SK-N-SH (cell line): ENCODE measurements around the gene SIGMAR1. TPM values are rescaled to one million over a fixed set of nuclear protein-coding genes. Genes with fewer than 3 reads are reported as not detected.
A peak's percentile ranks its signal among the peaks of the same experiment; 100 is the strongest.

ENCODE experiments used
- CTCF ChIA-PET: fragments of 300-600, 350-600 bp; formaldehyde crosslinking; extraction: SDS; loops from one replicate; lab custom pipeline; 2021; lab: Yijun Ruan, JAX
- POLR2A ChIA-PET: fragments of 350-600 bp; sonication (Branson Sonifier 250); formaldehyde crosslinking; extraction: SDS; loops from one replicate; lab custom pipeline; 2020; ENCODE audit warnings: antibody characterized with exemption, inconsistent platforms; lab: Yijun Ruan, JAX
- DNase-seq: peaks from one replicate; pipeline ENCODE4 v3.0.0; 2012
- H2AFZ ChIP-seq: fragments of 200-600 bp; sonication (generic); 2 replicates; pipeline ENCODE4 v1.8.1; 2016; ENCODE audit warnings: antibody characterized with exemption, mild to moderate bottlenecking, low read depth
- H3F3A ChIP-seq: fragments of 200-600 bp; sonication (generic); replicated peaks from 2 replicates; pipeline ENCODE3; 2016; ENCODE audit warnings: antibody characterized with exemption, mild to moderate bottlenecking; ENCODE audit not compliant: insufficient read depth
- H3K27ac ChIP-seq, 2 experiments: fragments of 200-500 bp in 1 of 2; fragments of 200-600 bp in 1 of 2; sonication (Bioruptor generic) in 1 of 2; sonication (generic), shearing (Covaris generic) in 1 of 2; 2 replicates each; pipeline versions ENCODE4 v1.5.1 to v1.6.1; 2014 to 2016; ENCODE audit warnings: low read depth in 2 of 2, inconsistent platforms in 1 of 2, low read length in 1 of 2, mild to moderate bottlenecking in 1 of 2, mixed read lengths in 1 of 2
- H3K27me3 ChIP-seq: fragments of 200-600 bp; sonication (generic), shearing (Covaris generic); 2 replicates; pipeline ENCODE4 v1.6.1; 2016; ENCODE audit warnings: mixed run types; ENCODE audit not compliant: insufficient read depth
- H3K36me3 ChIP-seq, 2 experiments: fragments of 200-500 bp in 1 of 2; fragments of 200-600 bp in 1 of 2; sonication (Bioruptor generic) in 1 of 2; sonication (generic) in 1 of 2; replicated peaks in 1 of 2; 2 replicates each; pipeline versions ENCODE3 to v1.5.1; 2014 to 2016; ENCODE audit warnings: low read length in 1 of 2, mild to moderate bottlenecking in 1 of 2; ENCODE audit not compliant: insufficient read depth in 2 of 2, control insufficient read depth in 1 of 2
- H3K4me1 ChIP-seq, 2 experiments: fragments of 200-500 bp in 1 of 2; fragments of 200-600 bp in 1 of 2; sonication (Bioruptor generic) in 1 of 2; sonication (generic), shearing (Covaris generic) in 1 of 2; 2 replicates each; pipeline versions ENCODE4 v1.5.1 to v1.6.1; 2014 to 2016; ENCODE audit warnings: low read depth in 1 of 2, low read length in 1 of 2, mixed run types in 1 of 2; ENCODE audit not compliant: insufficient read depth in 2 of 2, control insufficient read depth in 1 of 2
- H3K4me2 ChIP-seq: fragments of 200-600 bp; sonication (generic), shearing (Covaris generic); 2 replicates; pipeline ENCODE4 v1.6.1; 2017; ENCODE audit warnings: mixed run types
- H3K4me3 ChIP-seq, 2 experiments: fragments of 200-500 bp in 1 of 2; fragments of 200-600 bp in 1 of 2; sonication (Bioruptor generic) in 1 of 2; sonication (generic), shearing (Covaris generic) in 1 of 2; 2 replicates each; pipeline versions ENCODE4 v1.5.1 to v1.8.1; 2014 to 2016; ENCODE audit warnings: low read depth in 2 of 2, inconsistent platforms in 1 of 2, low read length in 1 of 2, mild to moderate bottlenecking in 1 of 2, mixed read lengths in 1 of 2, moderate library complexity in 1 of 2
- H3K79me2 ChIP-seq: fragments of 200-600 bp; sonication (generic); 2 replicates; pipeline ENCODE4 v1.8.1; 2017; ENCODE audit warnings: mild to moderate bottlenecking; ENCODE audit not compliant: insufficient read depth
- H3K9ac ChIP-seq: fragments of 200-600 bp; sonication (generic); 2 replicates; pipeline ENCODE4 v1.6.1; 2017; ENCODE audit warnings: mixed run types
- H3K9me2 ChIP-seq: fragments of 200-600 bp; sonication (generic); 2 replicates; pipeline ENCODE4 v1.6.1; 2017; ENCODE audit warnings: mixed run types
- H3K9me3 ChIP-seq: fragments of 200-600 bp; sonication (generic); 2 replicates; pipeline ENCODE4 v1.6.1; 2017; ENCODE audit warnings: mixed run types, mild to moderate bottlenecking, moderate library complexity
- H4K20me1 ChIP-seq: fragments of 200-600 bp; sonication (generic); 2 replicates; pipeline ENCODE4 v1.6.1; 2017; ENCODE audit warnings: mild to moderate bottlenecking, mixed run types; ENCODE audit not compliant: insufficient read depth
- ELF1 ChIP-seq: IDR thresholded peaks from 2 replicates; pipeline ENCODE4 v1.4.0; 2012
- EP300 ChIP-seq, 2 experiments: IDR thresholded peaks; 2 replicates each; pipeline versions ENCODE4 v1.4.0 to v1.6.1; 2012; ENCODE audit warnings: borderline replicate concordance in 1 of 2, low read depth in 1 of 2, low read length in 1 of 2
- EZH2phosphoT487 ChIP-seq: fragments of 200-600 bp; sonication (generic); IDR thresholded peaks from 2 replicates; pipeline ENCODE4 v1.6.1; 2017; ENCODE audit warnings: low read depth, mixed run types, mild to moderate bottlenecking, antibody characterized with exemption, moderate library complexity, borderline replicate concordance
- FOSL2 ChIP-seq: IDR thresholded peaks from 2 replicates; pipeline ENCODE4 v1.4.0; 2012; ENCODE audit warnings: low read depth, mild to moderate bottlenecking, moderate library complexity, borderline replicate concordance
- FOXJ3 ChIP-seq: sonication (generic); formaldehyde crosslinking; IDR thresholded peaks from 2 replicates; pipeline ENCODE4 v1.5.1; 2020; ENCODE audit warnings: mild to moderate bottlenecking, missing genetic modification reagents
- FOXM1 ChIP-seq: IDR thresholded peaks from 2 replicates; pipeline ENCODE4 v1.4.0; 2012; ENCODE audit warnings: low read depth, mild to moderate bottlenecking
- GABPA ChIP-seq: IDR thresholded peaks from 2 replicates; pipeline ENCODE4 v1.4.0; 2012; ENCODE audit warnings: low read depth, mild to moderate bottlenecking
- JUND ChIP-seq: IDR thresholded peaks from 2 replicates; pipeline ENCODE4 v1.4.0; 2012
- MEF2A ChIP-seq: IDR thresholded peaks from 2 replicates; pipeline ENCODE4 v1.4.0; 2012; ENCODE audit warnings: low read depth, borderline replicate concordance
- NFIC ChIP-seq: IDR thresholded peaks from 2 replicates; pipeline ENCODE4 v1.4.0; 2012; ENCODE audit warnings: borderline replicate concordance
- POLR2AphosphoS5 ChIP-seq: IDR thresholded peaks from 2 replicates; pipeline ENCODE4 v1.6.1; 2012; ENCODE audit warnings: low read depth, low read length
- RAD21 ChIP-seq: IDR thresholded peaks from 2 replicates; pipeline ENCODE4 v1.6.1; 2012; ENCODE audit warnings: mild to moderate bottlenecking, low read length
- RFX5 ChIP-seq: IDR thresholded peaks from 2 replicates; pipeline ENCODE4 v1.6.1; 2012; ENCODE audit warnings: mild to moderate bottlenecking, improper control_type of control experiment, low read length
- RXRA ChIP-seq: IDR thresholded peaks from 2 replicates; pipeline ENCODE4 v1.4.0; 2012; ENCODE audit warnings: low read depth, mild to moderate bottlenecking, borderline replicate concordance
- SIN3A ChIP-seq: IDR thresholded peaks from 2 replicates; pipeline ENCODE4 v1.6.1; 2012; ENCODE audit warnings: low read depth, mild to moderate bottlenecking, low read length, moderate library complexity, borderline replicate concordance
- TAF1 ChIP-seq: IDR thresholded peaks from 2 replicates; pipeline ENCODE4 v1.6.1; 2012; ENCODE audit warnings: low read depth, mild to moderate bottlenecking, low read length, moderate library complexity, borderline replicate concordance
- TCF12 ChIP-seq: IDR thresholded peaks from 2 replicates; pipeline ENCODE4 v1.4.0; 2012
- TEAD4 ChIP-seq: IDR thresholded peaks from 2 replicates; pipeline ENCODE4 v1.4.0; 2012; ENCODE audit warnings: mild to moderate bottlenecking, borderline replicate concordance; ENCODE audit not compliant: insufficient read depth
- YY1 ChIP-seq: IDR thresholded peaks from 2 replicates; pipeline ENCODE4 v1.4.0; 2012; ENCODE audit warnings: low read depth, mild to moderate bottlenecking
- polyA plus RNA-seq, 3 experiments: library from polyadenylated mRNA; depleted of rRNA; stranded (reverse); fragments of >200 nt; gene quantifications; 2 replicates each; pipeline ENCODE4 v1.2.3, GENCODE V29; 2012
- TF ChIP-seq, protein P1 (sequence below): IDR thresholded peaks from 2 replicates; pipeline ENCODE4 v1.4.0; 2012; ENCODE audit warnings: low read depth
- TF ChIP-seq, protein P2 (sequence below): fragments of 200-600 bp; sonication (generic); IDR thresholded peaks from 2 replicates; pipeline ENCODE4 v1.6.1; 2017; ENCODE audit warnings: antibody characterized with exemption, mild to moderate bottlenecking, moderate library complexity
- TF ChIP-seq, protein P3 (sequence below): IDR thresholded peaks from 2 replicates; pipeline ENCODE4 v1.4.0; 2012; ENCODE audit warnings: low read depth, borderline replicate concordance
- TF ChIP-seq, protein P4 (sequence below): IDR thresholded peaks from 2 replicates; pipeline ENCODE4; 2012
- TF ChIP-seq, protein P5 (sequence below): fragments of 150-350 bp; IDR thresholded peaks from 2 replicates; pipeline ENCODE4 v1.6.1; 2016; ENCODE audit warnings: mild to moderate bottlenecking, low read depth, low read length

The SIGMAR1 gene
- polyA plus RNA-seq, 1 of the 3 experiments (the other 2 are of a cell fraction) = 79.0 TPM

DNA sequence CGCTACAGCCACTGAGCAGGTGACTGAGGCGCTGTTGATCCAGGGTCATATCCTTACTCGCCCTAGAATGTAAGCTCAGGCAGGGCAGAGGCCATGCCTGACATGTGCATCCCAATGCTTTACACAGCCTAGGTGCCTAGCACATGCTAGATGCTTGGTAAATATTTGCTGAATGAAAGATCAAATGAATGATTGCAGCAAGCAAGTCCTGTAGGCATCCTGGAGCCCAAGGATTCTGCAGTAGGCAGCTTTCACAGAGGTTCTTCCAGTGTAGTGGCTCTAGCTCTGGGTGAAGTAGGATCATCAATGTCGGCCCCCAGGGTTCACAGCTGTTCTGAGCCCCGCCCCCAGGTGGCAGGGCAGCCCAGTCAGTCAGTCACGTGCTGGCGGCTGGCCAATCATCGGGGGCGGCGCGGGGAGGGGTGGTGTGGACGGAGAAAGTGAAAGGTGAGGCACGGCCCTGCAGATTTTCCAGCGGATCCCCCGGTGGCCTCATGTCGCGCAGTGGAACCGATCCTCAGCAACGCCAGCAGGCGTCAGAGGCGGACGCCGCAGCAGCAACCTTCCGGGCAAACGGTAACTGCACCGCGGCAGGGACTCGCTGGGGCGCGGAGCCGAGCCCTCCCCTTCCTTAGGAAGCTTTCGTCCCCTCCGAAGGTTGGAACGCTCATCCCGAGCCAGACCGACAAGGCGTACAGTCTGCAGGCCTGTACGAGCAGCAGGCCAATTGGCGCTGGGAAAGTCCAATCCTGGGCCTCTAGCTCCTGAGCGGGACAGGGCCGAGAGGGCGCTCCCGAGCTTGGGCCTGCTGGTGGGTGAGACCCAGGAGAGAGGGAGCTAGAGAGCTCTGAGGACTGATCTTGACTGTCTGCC lies 8.9 kb upstream of the SIGMAR1 start, which contains the start of gene GALT (continued):
- TF ChIP-seq EZH2phosphoT487 (no peak), EP300 (IDR thresholded peaks at IDR 0.05; ENCODE audit: borderline replicate concordance in 1 of 2, low read depth in 1 of 2, low read length in 1 of 2) (no peak; a peak in 1 of 4 replicates), TCF12 (peak; percentile 38; the same call in 1 of the 2 replicates), TEAD4 (no peak), FOXM1 (no peak), JUND (no peak), FOXJ3 (CRISPR knock-in tag) (no peak), FOSL2 (no peak), TAF1 (peak; percentile 44; the same call in 1 of the 2 replicates), RAD21 (peak; percentile 42)
- TF ChIP-seq, protein P1, sequence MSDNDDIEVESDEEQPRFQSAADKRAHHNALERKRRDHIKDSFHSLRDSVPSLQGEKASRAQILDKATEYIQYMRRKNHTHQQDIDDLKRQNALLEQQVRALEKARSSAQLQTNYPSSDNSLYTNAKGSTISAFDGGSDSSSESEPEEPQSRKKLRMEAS = peak; percentile 71; the same call in 1 of the 2 replicates
- TF ChIP-seq, protein P2, sequence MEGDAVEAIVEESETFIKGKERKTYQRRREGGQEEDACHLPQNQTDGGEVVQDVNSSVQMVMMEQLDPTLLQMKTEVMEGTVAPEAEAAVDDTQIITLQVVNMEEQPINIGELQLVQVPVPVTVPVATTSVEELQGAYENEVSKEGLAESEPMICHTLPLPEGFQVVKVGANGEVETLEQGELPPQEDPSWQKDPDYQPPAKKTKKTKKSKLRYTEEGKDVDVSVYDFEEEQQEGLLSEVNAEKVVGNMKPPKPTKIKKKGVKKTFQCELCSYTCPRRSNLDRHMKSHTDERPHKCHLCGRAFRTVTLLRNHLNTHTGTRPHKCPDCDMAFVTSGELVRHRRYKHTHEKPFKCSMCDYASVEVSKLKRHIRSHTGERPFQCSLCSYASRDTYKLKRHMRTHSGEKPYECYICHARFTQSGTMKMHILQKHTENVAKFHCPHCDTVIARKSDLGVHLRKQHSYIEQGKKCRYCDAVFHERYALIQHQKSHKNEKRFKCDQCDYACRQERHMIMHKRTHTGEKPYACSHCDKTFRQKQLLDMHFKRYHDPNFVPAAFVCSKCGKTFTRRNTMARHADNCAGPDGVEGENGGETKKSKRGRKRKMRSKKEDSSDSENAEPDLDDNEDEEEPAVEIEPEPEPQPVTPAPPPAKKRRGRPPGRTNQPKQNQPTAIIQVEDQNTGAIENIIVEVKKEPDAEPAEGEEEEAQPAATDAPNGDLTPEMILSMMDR = peak; percentile 55

DNA sequence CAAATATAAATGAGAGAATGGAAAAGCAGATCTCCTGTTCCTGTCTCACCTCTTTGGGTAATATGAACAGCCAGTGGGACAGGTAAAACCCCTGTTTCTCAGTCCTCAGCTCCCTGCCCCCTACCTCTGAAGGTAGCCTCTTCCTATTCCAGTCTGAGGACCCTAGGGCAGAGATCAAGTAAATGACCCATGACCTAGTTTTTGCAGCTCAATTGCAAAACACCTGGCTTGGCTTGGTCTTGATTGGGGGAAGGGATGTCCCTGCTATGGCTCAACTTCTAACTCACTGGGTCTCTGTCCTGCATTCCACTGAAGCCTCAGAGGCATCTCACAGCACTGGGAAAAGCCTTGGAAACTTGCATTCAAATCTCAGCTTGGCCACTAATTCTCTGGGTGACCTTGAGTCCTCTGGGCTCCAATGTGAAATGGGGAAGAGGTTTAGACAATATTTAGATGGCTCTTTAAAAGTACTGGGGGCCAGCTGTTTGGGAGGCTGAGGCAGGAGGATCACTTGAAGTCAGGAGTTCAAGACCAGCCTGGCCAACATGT lies 7.3 kb upstream of the SIGMAR1 start:
- no peaks in the 10 kb centered on the region for H4K20me1 ChIP-seq
- H2AFZ ChIP-seq = no peak overlapping the region
- CTCF ChIA-PET = interaction anchor here (0.7 to 14.1 kb wide), 6 partner anchors 7 to 58 kb away, joined by 3 to 152 read pairs (median 18); partner anchors contain the start of genes CCL27, RPP25L and SIGMAR1
- H3K9ac ChIP-seq = no peak overlapping the region
- peaks cover 3 to 32% of the 10 kb centered on the region in 2 experiments; a peak in 2 of 4 replicates for H3K4me1 ChIP-seq
- no peak overlapping the region for H3K4me3 ChIP-seq
- DNase-seq = no peak
- no peaks in the 10 kb centered on the region for H3K9me2 ChIP-seq
- H3K4me2 ChIP-seq = no peak overlapping the region
- H3K9me3 ChIP-seq = no peaks in the 10 kb centered on the region
- H3K79me2 ChIP-seq = peaks cover 14% of the 10 kb centered on the region; the same call in 1 of the 2 replicates
- H3K27me3 ChIP-seq = no peaks in the 10 kb centered on the region
- no peak overlapping the region for H3K27ac ChIP-seq
- H3F3A ChIP-seq = peaks cover 9% of the 10 kb centered on the region
- POLR2A ChIA-PET = interaction anchor here (0.6 kb wide), 1 partner anchor 31 kb away, joined by 4 read pairs; no protein-coding TSS in a partner anchor
- peaks cover 11 to 19% of the 10 kb centered on the region in 2 experiments for H3K36me3 ChIP-seq
- no peak for TF ChIP-seq GABPA
- TF ChIP-seq EP300 (IDR thresholded peaks at IDR 0.05; ENCODE audit: borderline replicate concordance in 1 of 2, low read depth in 1 of 2, low read length in 1 of 2) = no peak
- TF ChIP-seq, protein P3, sequence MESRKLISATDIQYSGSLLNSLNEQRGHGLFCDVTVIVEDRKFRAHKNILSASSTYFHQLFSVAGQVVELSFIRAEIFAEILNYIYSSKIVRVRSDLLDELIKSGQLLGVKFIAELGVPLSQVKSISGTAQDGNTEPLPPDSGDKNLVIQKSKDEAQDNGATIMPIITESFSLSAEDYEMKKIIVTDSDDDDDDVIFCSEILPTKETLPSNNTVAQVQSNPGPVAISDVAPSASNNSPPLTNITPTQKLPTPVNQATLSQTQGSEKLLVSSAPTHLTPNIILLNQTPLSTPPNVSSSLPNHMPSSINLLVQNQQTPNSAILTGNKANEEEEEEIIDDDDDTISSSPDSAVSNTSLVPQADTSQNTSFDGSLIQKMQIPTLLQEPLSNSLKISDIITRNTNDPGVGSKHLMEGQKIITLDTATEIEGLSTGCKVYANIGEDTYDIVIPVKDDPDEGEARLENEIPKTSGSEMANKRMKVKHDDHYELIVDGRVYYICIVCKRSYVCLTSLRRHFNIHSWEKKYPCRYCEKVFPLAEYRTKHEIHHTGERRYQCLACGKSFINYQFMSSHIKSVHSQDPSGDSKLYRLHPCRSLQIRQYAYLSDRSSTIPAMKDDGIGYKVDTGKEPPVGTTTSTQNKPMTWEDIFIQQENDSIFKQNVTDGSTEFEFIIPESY = no peak
- no peak for TF ChIP-seq POLR2AphosphoS5
- no peak for TF ChIP-seq NFIC
- TF ChIP-seq, protein P4, sequence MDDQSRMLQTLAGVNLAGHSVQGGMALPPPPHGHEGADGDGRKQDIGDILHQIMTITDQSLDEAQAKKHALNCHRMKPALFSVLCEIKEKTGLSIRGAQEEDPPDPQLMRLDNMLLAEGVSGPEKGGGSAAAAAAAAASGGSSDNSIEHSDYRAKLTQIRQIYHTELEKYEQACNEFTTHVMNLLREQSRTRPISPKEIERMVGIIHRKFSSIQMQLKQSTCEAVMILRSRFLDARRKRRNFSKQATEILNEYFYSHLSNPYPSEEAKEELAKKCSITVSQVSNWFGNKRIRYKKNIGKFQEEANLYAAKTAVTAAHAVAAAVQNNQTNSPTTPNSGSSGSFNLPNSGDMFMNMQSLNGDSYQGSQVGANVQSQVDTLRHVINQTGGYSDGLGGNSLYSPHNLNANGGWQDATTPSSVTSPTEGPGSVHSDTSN = no peak
- no peak for TF ChIP-seq FOSL2
- TF ChIP-seq FOXJ3 (CRISPR knock-in tag) = no peak
- TF ChIP-seq RFX5 = no peak
- TF ChIP-seq YY1 = no peak
- TF ChIP-seq RXRA = no peak
- TF ChIP-seq TCF12 = no peak
- TF ChIP-seq ELF1 = no peak
- TF ChIP-seq FOXM1 = no peak
- no peak for TF ChIP-seq SIN3A
- no peak for TF ChIP-seq MEF2A
- TF ChIP-seq, protein P5, sequence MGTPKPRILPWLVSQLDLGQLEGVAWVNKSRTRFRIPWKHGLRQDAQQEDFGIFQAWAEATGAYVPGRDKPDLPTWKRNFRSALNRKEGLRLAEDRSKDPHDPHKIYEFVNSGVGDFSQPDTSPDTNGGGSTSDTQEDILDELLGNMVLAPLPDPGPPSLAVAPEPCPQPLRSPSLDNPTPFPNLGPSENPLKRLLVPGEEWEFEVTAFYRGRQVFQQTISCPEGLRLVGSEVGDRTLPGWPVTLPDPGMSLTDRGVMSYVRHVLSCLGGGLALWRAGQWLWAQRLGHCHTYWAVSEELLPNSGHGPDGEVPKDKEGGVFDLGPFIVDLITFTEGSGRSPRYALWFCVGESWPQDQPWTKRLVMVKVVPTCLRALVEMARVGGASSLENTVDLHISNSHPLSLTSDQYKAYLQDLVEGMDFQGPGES = no peak
